ENCODE measurements around the gene WARS2. TPM values are rescaled to one million over a fixed set of nuclear protein-coding genes. Genes with fewer than 3 reads are reported as not detected.
"Not testable (repeated sequence)": the region's sequence is repeated elsewhere in the genome, so short reads cannot be mapped to it uniquely, and the experiment has no call there.

Gene WARS2
- total RNA-seq, 1 donor from 2014 or later = 13.4 TPM

DNA sequence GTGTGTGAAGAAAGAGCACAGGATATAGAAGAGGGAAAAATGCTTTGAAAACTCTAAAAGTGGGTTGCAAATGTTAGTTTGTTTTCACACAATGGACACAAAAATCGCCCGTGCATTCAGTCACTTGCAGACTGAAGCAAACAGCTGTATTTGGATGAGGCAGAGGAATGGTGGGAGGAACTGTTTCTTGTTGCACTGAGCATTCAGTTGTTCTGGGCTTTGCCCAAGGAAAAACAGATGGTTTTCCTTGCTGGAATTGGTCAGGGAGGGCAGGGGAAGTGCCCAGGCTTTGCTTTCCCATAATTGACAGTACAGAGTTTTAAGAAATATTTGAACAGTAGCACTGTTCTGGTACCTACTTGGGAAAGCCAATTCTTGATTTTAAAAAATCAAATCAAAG, 19.5 kb upstream of the WARS2 start:
- H3K36me3 ChIP-seq = peaks cover 22% of the 10 kb centered on the region
- no peak for ATAC-seq
- H3K9me3 ChIP-seq = no peaks in the 10 kb centered on the region
- no peak overlapping the region for H3K4me3 ChIP-seq
- H3K4me1 ChIP-seq = no peaks in the 10 kb centered on the region
- intact Hi-C loops (cut with DNase I) = no loop called here
- TF ChIP-seq CTCF (IDR thresholded peaks at IDR 0.05) = no peak
- no peak for DNase-seq
- H3K27ac ChIP-seq = no peak overlapping the region
- H3K27me3 ChIP-seq = no peaks in the 10 kb centered on the region

DNA sequence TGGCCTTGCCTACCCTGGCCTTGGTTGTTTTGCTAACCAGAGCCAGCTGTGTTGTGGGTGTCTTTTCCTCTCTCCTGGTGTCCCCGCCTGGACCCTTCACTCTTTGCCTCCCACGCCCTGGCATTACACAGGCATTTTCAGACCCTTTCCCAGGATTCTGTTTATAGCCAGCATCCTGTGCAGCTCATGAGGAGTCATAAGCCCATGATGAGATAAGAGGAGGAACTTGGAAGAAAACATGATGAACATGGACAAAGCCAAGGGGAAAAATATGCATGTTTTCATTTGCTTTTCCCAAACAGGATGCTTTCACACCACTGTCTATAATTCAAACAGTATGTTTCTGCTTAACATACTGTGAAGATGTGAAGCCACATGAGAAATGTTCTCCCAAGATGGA, 18.7 kb upstream of the WARS2 start:
- DNase-seq = no peak
- ATAC-seq = no peak
- no peaks in the 10 kb centered on the region for H3K4me1 ChIP-seq
- H3K4me3 ChIP-seq = no peak overlapping the region
- no peaks in the 10 kb centered on the region for H3K9me3 ChIP-seq
- no peak overlapping the region for H3K27ac ChIP-seq
- peaks cover 22% of the 10 kb centered on the region for H3K36me3 ChIP-seq
- no peak for TF ChIP-seq CTCF (IDR thresholded peaks at IDR 0.05)
- intact Hi-C loops (cut with DNase I) = no loop called here
- no peaks in the 10 kb centered on the region for H3K27me3 ChIP-seq

DNA sequence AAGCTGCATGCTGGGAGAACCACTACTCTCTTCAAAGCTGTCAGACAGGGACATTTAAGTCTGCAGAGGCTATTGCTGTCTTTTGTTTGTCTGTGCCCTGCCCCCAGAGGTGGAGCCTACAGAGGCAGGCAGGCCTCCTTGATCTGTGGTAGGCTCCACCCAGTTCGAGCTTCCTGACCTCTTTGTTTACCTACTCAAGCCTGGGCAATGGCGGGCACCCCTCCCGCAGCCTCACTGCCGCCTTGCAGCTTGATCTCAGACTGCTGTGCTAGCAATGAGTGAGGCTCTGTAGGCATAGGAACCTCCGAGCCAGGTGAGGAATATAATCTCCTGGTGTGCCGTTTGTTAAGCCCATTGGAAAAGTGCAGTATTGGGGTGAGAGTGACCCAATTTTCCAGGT, 16.3 kb upstream of the WARS2 start:
- intact Hi-C loops (cut with DNase I); H3K4me3 ChIP-seq: not testable (repeated sequence)

DNA sequence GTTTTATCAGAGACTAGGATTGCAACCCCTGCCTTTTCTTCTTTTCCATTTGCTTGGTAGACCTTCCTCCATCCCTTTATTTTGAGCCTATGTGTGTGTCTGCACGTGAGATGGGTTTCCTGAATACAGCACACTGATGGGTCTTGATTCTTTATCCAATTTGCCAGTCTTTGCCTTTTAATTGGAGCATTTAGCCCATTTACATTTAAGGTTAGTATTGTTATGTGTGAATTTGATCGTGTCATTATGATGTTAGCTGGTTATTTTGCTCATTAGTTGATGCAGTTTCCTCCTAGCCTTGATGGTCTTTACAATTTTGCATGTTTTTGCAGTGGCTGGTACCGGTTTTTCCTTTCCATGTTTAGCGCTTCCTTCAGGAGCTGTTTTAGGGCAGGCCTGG, 14.6 kb upstream of the WARS2 start:
- H3K4me3 ChIP-seq, H3K27ac ChIP-seq, ATAC-seq: not testable (repeated sequence)

More for the DNA sequence above, 16.3 kb upstream of the WARS2 start:
- peaks cover 22% of the 10 kb centered on the region for H3K36me3 ChIP-seq
- H3K9me3 ChIP-seq, H3K27ac ChIP-seq, DNase-seq, H3K4me1 ChIP-seq, ATAC-seq, H3K27me3 ChIP-seq: not testable (repeated sequence)

DNA sequence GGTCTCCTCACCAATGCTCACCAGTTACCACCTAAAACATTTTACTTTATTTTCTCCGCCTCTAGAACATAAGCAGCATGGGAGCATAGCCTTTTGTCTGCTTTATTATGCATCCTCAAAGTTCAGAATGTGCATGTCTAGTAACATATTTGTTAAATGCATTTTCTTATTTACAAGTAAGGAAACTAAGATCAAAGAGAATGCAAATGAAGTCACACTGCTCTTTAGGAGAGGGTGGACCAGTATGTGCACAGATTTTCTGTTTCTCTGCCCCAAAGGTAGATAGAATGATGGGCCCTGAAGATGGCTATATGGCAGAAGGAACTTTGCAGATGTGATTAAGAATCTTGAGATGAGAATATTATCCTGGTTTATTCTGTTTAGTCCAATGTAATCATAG, 9.7 kb upstream of the WARS2 start:
- Histone ChIP-seq H3K9me3 (no peaks in the 10 kb centered on the region), H3K4me1 (no peaks in the 10 kb centered on the region), H3K27ac (no peak overlapping the region), H3K36me3 (no peaks in the 10 kb centered on the region), H3K27me3 (no peaks in the 10 kb centered on the region), H3K4me3 (no peak overlapping the region)
- TF ChIP-seq CTCF (IDR thresholded peaks at IDR 0.05) = no peak
- intact Hi-C loops (cut with DNase I) = no loop called here
- no peak for DNase-seq
- ATAC-seq = no peak

More for the DNA sequence above, 14.6 kb upstream of the WARS2 start:
- H3K9me3 ChIP-seq; DNase-seq; H3K27me3 ChIP-seq; H3K4me1 ChIP-seq; intact Hi-C loops (cut with DNase I): not testable (repeated sequence)
- H3K36me3 ChIP-seq = peaks cover 22% of the 10 kb centered on the region

GRCh38 chr1:119147661-119148090, 7.2 kb upstream of the WARS2 start:
- intact Hi-C loops (cut with DNase I) = no loop called here
- Histone ChIP-seq H3K36me3 (no peaks in the 10 kb centered on the region), H3K4me1 (no peaks in the 10 kb centered on the region), H3K9me3 (no peaks in the 10 kb centered on the region), H3K4me3 (no peak overlapping the region), H3K27ac (no peak overlapping the region), H3K27me3 (no peaks in the 10 kb centered on the region)
- DNase-seq (no peak), ATAC-seq (no peak)
- TF ChIP-seq CTCF (IDR thresholded peaks at IDR 0.05) = no peak

GRCh38 chr1:119146466-119146865, 6.0 kb upstream of the WARS2 start:
- Histone ChIP-seq H3K36me3 (no peaks in the 10 kb centered on the region), H3K9me3 (no peaks in the 10 kb centered on the region), H3K27ac (no peak overlapping the region), H3K4me3 (no peak overlapping the region), H3K4me1 (peaks cover under 1% of the 10 kb centered on the region), H3K27me3 (no peaks in the 10 kb centered on the region)
- intact Hi-C loops (cut with DNase I) = no loop called here
- ATAC-seq (no peak), DNase-seq (no peak)
- TF ChIP-seq CTCF (IDR thresholded peaks at IDR 0.05) = no peak

Measured in upper lobe of right lung (tissue), 1 donor.